A549 (cell line): ENCODE results near the gene SORCS2.

Source experiments
- BHLHE40 ChIP-seq: IDR thresholded peaks from 2 replicates; pipeline ENCODE4 v1.6.1; 2012; ENCODE audit warnings: low read depth, low read length, inconsistent platforms
- FOSL2 ChIP-seq, 2 experiments: fragments of 450-650 bp in 1 of 2; fragments of >200 bp in 1 of 2; sonication (Bioruptor Twin) in 1 of 2; formaldehyde crosslinking; IDR thresholded peaks; 2 replicates each; pipeline versions ENCODE4 v1.5.0 to v1.6.1; 2016 to 2020; ENCODE audit warnings: mild to moderate bottlenecking in 1 of 2, moderate library complexity in 1 of 2
- HOXB5 ChIP-seq: fragments of 250-450 bp; sonication (Bioruptor Pico); IDR thresholded peaks from 2 replicates; pipeline ENCODE4 v1.5.0; 2020; ENCODE audit warnings: mild to moderate bottlenecking, moderate library complexity
- NR3C1 ChIP-seq: fragments of >200 bp; sonication (Bioruptor Twin); formaldehyde crosslinking; IDR thresholded peaks from 3 replicates; pipeline ENCODE4 v1.6.1; 2017
- POLR2A ChIP-seq: IDR thresholded peaks from 2 replicates; pipeline ENCODE4 v1.6.1; 2012; ENCODE audit warnings: mild to moderate bottlenecking, low read length
- SMC3 ChIP-seq: fragments of >200 bp; sonication (Bioruptor Twin); formaldehyde crosslinking; IDR thresholded peaks from 3 replicates; pipeline ENCODE4 v1.6.1; 2018; ENCODE audit warnings: inconsistent platforms
- TF ChIP-seq, protein P1 (sequence below): fragments of >200 bp; sonication (Bioruptor Twin); formaldehyde crosslinking; IDR thresholded peaks from 3 replicates; pipeline ENCODE4 v1.5.1; 2016
- TF ChIP-seq, protein P2 (sequence below): IDR thresholded peaks from 2 replicates; pipeline ENCODE4 v1.6.1; 2012
- TF ChIP-seq, protein P3 (sequence below): IDR thresholded peaks from 2 replicates; pipeline ENCODE4 v1.6.1; 2012
- TF ChIP-seq, protein P4 (sequence below): fragments of 200-600 bp; sonication (generic); IDR thresholded peaks from 2 replicates; pipeline ENCODE4 v1.6.1; 2016; ENCODE audit warnings: antibody characterized with exemption, mild to moderate bottlenecking, moderate library complexity

DNA sequence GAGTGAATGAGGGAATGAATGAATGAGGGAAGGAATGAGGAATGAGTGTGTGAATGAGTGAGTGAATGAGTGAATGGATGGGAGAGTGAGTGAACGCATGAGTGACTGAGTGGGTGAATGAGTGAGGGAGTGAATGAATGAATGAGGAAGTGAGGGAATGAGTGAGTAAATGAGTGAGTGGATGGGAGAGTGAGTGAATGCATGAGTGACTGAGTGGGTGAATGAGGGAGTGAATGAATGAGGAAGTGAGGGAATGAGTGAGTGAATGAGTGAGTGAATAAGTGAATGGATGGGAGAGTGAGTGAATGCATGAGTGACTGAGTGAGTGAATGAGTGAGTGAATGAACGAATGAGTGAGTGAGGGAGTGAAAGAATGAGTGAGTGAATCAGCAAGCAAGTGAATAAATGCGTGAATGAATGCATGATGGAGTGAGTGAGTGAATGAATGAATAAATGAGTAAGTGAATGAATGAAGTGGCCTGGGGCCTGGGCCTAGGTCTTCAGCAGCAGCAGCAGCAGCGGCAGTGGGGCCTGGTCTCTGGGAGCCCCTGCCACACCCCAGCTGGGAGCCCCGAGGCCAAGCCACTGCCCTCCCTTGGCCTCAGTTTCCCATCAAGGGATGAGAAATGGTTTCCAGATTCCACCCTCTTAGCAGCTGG, 258.6 kb downstream of the SORCS2 start:
- TF ChIP-seq, protein P1, sequence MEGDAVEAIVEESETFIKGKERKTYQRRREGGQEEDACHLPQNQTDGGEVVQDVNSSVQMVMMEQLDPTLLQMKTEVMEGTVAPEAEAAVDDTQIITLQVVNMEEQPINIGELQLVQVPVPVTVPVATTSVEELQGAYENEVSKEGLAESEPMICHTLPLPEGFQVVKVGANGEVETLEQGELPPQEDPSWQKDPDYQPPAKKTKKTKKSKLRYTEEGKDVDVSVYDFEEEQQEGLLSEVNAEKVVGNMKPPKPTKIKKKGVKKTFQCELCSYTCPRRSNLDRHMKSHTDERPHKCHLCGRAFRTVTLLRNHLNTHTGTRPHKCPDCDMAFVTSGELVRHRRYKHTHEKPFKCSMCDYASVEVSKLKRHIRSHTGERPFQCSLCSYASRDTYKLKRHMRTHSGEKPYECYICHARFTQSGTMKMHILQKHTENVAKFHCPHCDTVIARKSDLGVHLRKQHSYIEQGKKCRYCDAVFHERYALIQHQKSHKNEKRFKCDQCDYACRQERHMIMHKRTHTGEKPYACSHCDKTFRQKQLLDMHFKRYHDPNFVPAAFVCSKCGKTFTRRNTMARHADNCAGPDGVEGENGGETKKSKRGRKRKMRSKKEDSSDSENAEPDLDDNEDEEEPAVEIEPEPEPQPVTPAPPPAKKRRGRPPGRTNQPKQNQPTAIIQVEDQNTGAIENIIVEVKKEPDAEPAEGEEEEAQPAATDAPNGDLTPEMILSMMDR = no peak
- TF ChIP-seq, protein P2, sequence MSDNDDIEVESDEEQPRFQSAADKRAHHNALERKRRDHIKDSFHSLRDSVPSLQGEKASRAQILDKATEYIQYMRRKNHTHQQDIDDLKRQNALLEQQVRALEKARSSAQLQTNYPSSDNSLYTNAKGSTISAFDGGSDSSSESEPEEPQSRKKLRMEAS = no peak
- TF ChIP-seq BHLHE40 = no peak
- TF ChIP-seq, protein P3, sequence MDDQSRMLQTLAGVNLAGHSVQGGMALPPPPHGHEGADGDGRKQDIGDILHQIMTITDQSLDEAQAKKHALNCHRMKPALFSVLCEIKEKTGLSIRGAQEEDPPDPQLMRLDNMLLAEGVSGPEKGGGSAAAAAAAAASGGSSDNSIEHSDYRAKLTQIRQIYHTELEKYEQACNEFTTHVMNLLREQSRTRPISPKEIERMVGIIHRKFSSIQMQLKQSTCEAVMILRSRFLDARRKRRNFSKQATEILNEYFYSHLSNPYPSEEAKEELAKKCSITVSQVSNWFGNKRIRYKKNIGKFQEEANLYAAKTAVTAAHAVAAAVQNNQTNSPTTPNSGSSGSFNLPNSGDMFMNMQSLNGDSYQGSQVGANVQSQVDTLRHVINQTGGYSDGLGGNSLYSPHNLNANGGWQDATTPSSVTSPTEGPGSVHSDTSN = no peak
- TF ChIP-seq POLR2A = no peak
- TF ChIP-seq FOSL2 (IDR thresholded peaks at IDR 0.05) = no peak
- no peak for TF ChIP-seq FOSL2 (CRISPR knock-in tag; IDR thresholded peaks at IDR 0.05)
- no peak for TF ChIP-seq NR3C1
- TF ChIP-seq, protein P4, sequence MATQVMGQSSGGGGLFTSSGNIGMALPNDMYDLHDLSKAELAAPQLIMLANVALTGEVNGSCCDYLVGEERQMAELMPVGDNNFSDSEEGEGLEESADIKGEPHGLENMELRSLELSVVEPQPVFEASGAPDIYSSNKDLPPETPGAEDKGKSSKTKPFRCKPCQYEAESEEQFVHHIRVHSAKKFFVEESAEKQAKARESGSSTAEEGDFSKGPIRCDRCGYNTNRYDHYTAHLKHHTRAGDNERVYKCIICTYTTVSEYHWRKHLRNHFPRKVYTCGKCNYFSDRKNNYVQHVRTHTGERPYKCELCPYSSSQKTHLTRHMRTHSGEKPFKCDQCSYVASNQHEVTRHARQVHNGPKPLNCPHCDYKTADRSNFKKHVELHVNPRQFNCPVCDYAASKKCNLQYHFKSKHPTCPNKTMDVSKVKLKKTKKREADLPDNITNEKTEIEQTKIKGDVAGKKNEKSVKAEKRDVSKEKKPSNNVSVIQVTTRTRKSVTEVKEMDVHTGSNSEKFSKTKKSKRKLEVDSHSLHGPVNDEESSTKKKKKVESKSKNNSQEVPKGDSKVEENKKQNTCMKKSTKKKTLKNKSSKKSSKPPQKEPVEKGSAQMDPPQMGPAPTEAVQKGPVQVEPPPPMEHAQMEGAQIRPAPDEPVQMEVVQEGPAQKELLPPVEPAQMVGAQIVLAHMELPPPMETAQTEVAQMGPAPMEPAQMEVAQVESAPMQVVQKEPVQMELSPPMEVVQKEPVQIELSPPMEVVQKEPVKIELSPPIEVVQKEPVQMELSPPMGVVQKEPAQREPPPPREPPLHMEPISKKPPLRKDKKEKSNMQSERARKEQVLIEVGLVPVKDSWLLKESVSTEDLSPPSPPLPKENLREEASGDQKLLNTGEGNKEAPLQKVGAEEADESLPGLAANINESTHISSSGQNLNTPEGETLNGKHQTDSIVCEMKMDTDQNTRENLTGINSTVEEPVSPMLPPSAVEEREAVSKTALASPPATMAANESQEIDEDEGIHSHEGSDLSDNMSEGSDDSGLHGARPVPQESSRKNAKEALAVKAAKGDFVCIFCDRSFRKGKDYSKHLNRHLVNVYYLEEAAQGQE = no peak
- no peak for TF ChIP-seq SMC3
- TF ChIP-seq HOXB5 (CRISPR knock-in tag) = no peak
